Measurements from ENCODE around the gene PCLO. TPM values are rescaled to one million over a fixed set of nuclear protein-coding genes. Genes with fewer than 3 reads are reported as not detected.

Gene PCLO
- total and polyA plus RNA-seq, 9 donors: 0.31 to 3.6 (median 1.4) TPM

- Histone ChIP-seq H3K27ac (no peak overlapping the region), H3K36me3 (no peaks in the 10 kb centered on the region), H3K4me3 (no peak overlapping the region), H3K9me3 (peaks cover 0 to 2% of the 10 kb centered on the region in 2 donors), H3K27me3 (no peaks in the 10 kb centered on the region), H3K4me1 (ENCODE audit: insufficient read depth) (no peaks in the 10 kb centered on the region)
- 72 to 86% (median 79%) methylated on average over 3 of the region's 3 CpGs for WGBS, 3 donors
- TF ChIP-seq POLR2A (IDR thresholded peaks at IDR 0.05) (no peak), CTCF (IDR thresholded peaks at IDR 0.05) (no peak), EP300 (IDR thresholded peaks at IDR 0.05) (no peak)
- no peak for DNase-seq
- intact Hi-C loops (cut with DNase I): no loop called here
These were observed 217.2 kb downstream of the PCLO start for GRCh38 chr7:82945480-82945879.

- 28 to 53% (median 32%) methylated on average over 4 of the region's 4 CpGs for WGBS, 3 donors
- H3K4me1 ChIP-seq (ENCODE audit: insufficient read depth): no peaks in the 10 kb centered on the region
- no peak overlapping the region for H3K4me3 ChIP-seq
- intact Hi-C loops (cut with DNase I): no loop called here
- no peaks in the 10 kb centered on the region for H3K27me3 ChIP-seq
- no peaks in the 10 kb centered on the region for H3K9me3 ChIP-seq
- DNase-seq: no peak
- no peak overlapping the region for H3K27ac ChIP-seq
- H3K36me3 ChIP-seq: no peaks in the 10 kb centered on the region
- no peak for TF ChIP-seq EP300 (IDR thresholded peaks at IDR 0.05)
- TF ChIP-seq POLR2A (IDR thresholded peaks at IDR 0.05): no peak
- TF ChIP-seq CTCF (IDR thresholded peaks at IDR 0.05): no peak
These were observed 217.6 kb downstream of the PCLO start for GRCh38 chr7:82945056-82945455.

GRCh38 chr7:82932516-82932915, 230.2 kb downstream of the PCLO start:
- Histone ChIP-seq H3K27ac (no peak overlapping the region), H3K9me3 (no peaks in the 10 kb centered on the region), H3K27me3 (no peaks in the 10 kb centered on the region), H3K4me1 (ENCODE audit: insufficient read depth) (no peaks in the 10 kb centered on the region), H3K36me3 (no peaks in the 10 kb centered on the region), H3K4me3 (no peak overlapping the region)
- WGBS, 3 donors: 82 to 88% (median 85%) methylated on average over 1 of the region's 1 CpG
- TF ChIP-seq EP300 (IDR thresholded peaks at IDR 0.05) (no peak), POLR2A (IDR thresholded peaks at IDR 0.05) (no peak)
- intact Hi-C loops (cut with DNase I): no loop called here
- DNase-seq: no peak

- Histone ChIP-seq H3K27ac (no peak overlapping the region), H3K36me3 (no peaks in the 10 kb centered on the region), H3K9me3 (no peaks in the 10 kb centered on the region), H3K27me3 (no peaks in the 10 kb centered on the region), H3K4me1 (ENCODE audit: insufficient read depth) (no peaks in the 10 kb centered on the region), H3K4me3 (no peak overlapping the region)
- TF ChIP-seq CTCF (IDR thresholded peaks at IDR 0.05) (no peak), POLR2A (IDR thresholded peaks at IDR 0.05) (no peak), EP300 (IDR thresholded peaks at IDR 0.05) (no peak)
- no peak for DNase-seq
- intact Hi-C loops (cut with DNase I): no loop called here
- WGBS, 3 donors: 81 to 90% (median 86%) methylated on average over 2 of the region's 2 CpGs
These were observed 236.2 kb downstream of the PCLO start for GRCh38 chr7:82926477-82926876.

- Histone ChIP-seq H3K4me3 (no peak overlapping the region), H3K4me1 (ENCODE audit: insufficient read depth) (no peaks in the 10 kb centered on the region), H3K27me3 (no peaks in the 10 kb centered on the region), H3K9me3 (no peaks in the 10 kb centered on the region), H3K36me3 (no peaks in the 10 kb centered on the region), H3K27ac (no peak overlapping the region)
- DNase-seq: no peak
- intact Hi-C loops (cut with DNase I): no loop called here
- TF ChIP-seq EP300 (IDR thresholded peaks at IDR 0.05): no peak
- no peak for TF ChIP-seq CTCF (IDR thresholded peaks at IDR 0.05)
- no peak for TF ChIP-seq POLR2A (IDR thresholded peaks at IDR 0.05)
These were observed 237.4 kb downstream of the PCLO start for GRCh38 chr7:82925331-82925730.
